ENCODE data around the gene HDAC7.
A peak's percentile ranks its signal among the peaks of the same experiment; 100 is the strongest.

The HDAC7 gene

DNA sequence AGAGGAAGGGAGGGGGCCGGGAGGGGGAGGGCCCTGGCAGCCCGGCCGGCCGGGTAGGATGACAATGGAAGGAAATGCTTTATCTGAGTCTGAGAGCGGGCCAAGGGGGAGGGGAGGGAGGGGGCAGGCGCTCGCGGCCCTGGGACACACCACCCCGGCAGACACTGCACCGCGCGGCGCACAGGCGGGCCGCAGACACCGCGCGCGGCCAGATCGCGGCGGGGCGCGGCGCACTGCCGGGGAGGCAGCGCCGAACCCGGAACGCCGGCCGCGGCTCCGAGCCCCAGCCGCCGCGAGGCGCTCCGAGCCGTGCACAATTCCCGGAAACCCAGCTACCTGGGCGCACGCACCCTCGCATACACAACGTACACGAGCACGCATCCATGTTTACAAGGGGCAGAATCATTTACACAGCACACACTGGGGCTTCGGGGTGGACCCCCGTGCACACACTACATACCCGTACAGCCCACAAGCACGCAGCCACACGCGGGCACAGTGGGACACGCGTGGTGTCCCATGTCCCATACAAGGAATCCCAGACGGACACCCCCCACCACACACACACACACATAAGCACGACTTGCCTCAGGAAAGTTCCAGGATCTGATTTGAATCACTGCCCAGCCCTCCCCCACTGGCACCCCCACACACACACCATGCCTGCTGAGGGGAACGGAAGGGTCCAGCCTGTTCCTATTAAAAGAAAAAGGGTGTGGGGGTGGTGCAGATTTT lies at the start of gene HDAC7:
TSS of gene HDAC7 (minus strand) at position 8 of the 735 bp plus-strand sequence. CDS start 118 bp downstream, outside the sequence.
- peak; percentile 81 for DNase-seq

DNA sequence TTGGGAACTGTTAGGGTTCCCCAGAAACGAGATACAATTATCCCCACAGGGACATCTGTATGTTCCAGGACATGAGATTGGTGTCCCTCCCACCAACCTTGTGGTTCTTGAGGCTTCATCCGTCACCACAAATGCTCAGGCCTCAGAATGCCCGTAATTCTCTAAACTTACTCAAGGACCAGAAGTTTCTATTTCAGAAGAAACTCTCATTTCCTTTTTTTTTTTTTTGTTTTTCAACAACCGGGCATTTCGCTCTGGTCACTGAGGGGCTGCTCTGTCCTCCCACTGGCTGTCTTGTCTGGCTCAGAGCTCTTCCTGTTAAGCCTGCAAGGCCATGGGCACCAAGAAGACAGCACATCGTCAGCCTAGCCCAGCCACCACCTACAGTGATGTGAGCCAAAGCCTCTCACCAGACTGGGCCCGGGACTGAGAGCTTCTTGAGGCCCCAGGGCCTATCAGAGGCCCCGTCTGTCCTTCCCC lies 48.9 kb upstream of the HDAC7 start:
- no peak for DNase-seq

DNA sequence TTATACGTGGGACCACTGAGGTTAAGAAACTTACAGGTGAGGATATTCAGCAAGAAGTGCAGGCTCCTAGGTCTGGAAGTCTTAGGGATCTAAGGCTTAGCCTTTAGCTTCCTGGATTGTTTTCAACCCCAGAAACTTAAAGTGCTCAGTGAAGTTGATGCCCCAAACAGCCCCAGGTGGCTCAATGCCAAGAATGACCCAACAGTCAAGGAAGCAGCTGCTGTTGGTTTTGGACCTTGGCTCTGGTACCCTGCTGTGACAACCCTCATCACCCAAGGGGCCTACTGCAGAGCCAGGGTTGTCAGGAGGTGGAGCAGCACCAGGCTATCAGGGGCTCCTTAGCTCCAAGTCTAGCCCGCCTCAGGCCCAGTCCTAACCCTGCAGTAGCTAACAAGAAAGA lies 48.3 kb upstream of the HDAC7 start:
- no peak for DNase-seq

DNA sequence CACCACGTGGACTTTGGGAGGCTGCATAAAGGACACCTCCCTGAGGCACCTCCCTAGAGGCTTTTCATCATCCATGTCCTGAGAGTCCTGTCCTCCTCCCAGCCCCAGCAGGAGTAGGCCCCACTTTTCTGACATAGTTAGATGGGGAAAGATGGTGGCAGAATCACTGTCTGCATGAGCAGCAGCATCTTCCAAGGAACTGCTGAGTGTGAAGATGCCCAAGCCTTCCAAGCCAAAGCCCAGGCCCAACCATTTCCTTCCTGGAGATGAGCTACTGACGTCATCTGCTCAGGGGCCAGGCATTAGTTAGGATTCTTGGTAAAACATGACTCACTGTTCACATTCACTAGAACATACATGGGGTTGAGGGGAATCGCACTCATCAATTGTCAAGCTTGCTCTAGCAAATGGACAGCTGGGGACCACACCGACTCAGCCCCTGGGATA lies 47.8 kb upstream of the HDAC7 start:
- no peak for DNase-seq

DNA sequence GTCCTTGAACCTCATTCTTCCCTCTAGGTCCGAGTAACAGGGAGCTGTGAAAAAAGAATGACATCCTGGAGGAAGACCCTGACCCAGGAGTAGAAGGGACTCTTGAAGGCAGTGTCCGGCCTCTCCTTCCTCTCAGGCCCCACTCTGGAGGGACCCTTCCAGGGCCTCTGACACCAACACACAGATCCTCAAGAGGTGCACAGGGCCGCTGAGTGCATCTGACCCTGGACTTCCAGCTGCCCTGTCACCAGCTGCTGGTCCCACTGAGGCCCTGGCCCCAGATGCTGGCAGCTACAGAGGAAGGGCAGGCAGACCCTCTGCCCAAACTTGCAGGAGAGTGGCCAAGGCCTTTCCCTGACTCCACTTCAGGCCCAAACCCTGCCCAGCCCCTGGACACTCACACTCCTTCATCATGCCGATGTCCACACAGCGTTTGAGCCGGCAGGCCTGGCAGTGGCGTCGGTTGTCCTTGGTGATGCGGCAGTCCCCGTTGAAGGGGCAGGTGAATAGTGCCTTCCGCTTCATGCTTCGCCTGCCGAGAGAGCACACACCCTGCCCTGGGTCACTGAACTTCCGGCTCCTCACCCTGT lies 45.0 kb upstream of the HDAC7 start:
- no peak for DNase-seq

DNA sequence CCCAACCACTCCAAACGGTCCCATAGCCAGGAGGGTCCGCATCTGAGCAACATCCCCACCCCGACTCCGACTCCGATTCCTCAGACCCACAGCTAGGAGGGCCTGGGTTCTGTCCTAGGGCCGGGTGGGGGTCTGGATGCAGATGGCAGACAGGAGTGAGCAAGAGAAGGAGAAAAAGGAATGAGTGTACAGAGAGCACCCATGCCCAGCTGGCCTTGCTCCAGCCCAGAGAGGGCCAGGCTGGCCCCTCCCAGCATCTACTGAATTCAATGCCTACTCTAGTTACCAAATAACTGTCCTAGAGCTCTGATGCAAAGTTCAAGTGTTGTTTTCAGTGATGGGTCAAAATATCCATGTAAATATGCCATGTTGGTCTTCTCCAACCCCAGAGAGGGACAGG lies 44.3 kb upstream of the HDAC7 start:
- DNase-seq: no peak

DNA sequence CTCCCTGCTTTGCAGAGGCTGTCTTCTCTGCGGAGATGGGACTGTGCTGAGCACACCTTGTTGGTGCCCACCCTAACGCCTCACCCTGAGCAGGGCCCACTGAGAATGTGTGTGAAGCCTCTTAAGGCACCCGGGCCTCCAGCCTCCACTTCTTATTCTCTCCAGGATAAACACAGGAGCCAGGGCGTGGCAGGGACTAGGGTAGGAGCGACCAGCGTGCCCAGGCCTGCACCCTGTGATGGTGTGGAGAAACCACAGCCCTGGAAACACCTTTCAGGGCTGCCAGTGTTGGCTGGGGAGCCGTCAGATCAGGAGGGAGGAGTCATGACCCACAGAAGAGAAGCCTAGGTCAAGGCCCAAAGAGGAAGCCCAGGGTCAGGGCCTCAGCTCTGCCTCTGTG lies 43.8 kb upstream of the HDAC7 start:
- DNase-seq: no peak

DNA sequence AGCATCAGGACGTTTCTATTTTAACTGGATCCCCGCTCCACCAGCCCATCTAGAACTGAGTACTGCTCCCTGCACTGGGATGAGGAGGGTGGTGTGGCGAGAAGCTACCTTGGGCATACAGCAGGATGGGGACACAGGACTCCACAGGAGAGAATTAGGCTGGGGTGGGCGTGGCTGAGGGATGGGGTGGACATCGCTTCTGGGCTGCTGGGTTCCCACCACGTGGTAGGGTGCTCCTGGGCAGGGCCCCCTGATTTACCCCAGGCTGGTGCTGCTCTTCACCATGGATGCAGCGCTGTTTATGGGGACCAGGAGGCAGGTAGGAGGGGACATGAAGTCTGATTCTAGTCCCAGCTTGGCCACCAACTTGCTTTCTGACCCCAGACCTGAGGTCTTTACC lies 43.2 kb upstream of the HDAC7 start:
- no peak for DNase-seq

DNA sequence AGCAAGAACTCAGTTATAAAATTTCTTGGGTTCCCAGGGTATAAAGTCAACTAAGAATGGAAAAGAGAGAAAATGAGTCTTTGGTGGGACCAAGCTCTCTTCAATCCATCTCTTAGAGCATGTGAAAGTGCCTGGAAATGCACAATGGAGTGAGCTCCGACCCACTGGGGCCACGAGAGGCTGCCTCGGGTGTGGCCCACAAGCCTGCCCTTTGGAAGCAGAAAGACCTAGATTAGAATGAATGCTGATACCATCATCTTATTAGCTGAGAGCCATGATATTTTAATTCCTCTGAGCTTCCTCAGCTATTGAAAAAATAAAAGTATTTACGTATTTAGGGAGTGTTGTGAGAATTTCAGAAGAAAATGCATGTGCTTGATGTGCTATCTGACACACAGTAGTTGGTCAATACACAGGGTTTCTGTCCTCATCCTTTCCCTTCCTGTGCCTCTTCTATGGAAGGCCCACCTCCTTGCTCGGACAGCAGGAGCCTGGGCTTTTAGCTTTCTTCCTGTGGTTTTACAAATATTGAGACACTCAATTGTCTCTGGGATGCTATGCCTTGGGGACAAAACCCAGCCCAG lies 42.6 kb upstream of the HDAC7 start:
- DNase-seq: no peak

DNA sequence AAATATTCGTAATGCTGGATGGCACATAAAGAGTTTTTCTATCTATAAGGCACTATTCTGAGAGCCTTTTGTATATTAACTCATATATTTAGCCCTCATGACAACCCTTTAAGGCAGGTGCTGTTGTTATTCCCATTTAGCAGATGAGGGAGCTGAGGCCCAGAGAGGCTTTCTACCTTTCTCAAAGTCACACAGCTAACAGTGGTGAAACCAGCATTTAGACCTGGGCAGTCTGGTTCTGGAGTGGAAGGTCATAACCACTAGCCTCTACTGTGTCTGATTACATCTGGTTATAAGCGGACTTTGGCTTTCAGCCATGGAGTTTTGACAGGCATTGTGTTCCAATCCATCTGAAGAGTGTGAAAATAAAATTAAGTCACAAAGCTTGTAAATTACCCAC lies 41.2 kb upstream of the HDAC7 start:
- no peak for DNase-seq

DNA sequence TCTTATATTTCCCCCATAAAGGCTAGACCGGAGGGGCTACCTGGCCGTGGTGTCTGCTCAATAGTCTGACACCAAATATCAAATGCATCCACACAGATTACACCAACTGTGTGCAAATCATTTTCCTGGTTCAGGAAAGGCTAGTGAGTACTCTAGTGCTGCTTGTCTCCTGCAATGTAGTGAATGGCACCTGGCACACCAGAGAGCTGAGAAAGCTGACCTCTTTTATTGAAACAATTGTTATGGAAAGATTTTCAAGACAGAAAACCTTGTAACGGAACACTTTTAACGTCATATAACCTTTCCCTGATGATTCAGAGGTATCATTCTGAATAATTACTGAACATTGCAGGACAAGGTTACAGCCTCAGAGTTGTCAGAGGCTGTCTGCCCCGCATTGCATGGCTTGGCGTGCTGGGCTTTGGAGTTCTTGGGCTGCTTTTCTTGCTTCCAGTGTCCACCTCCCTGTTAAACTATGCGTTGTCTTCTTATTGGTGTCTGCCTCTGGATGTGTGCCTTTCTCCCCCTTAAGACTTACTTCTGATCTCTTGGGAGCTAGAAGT lies 40.7 kb upstream of the HDAC7 start:
- DNase-seq: no peak

DNA sequence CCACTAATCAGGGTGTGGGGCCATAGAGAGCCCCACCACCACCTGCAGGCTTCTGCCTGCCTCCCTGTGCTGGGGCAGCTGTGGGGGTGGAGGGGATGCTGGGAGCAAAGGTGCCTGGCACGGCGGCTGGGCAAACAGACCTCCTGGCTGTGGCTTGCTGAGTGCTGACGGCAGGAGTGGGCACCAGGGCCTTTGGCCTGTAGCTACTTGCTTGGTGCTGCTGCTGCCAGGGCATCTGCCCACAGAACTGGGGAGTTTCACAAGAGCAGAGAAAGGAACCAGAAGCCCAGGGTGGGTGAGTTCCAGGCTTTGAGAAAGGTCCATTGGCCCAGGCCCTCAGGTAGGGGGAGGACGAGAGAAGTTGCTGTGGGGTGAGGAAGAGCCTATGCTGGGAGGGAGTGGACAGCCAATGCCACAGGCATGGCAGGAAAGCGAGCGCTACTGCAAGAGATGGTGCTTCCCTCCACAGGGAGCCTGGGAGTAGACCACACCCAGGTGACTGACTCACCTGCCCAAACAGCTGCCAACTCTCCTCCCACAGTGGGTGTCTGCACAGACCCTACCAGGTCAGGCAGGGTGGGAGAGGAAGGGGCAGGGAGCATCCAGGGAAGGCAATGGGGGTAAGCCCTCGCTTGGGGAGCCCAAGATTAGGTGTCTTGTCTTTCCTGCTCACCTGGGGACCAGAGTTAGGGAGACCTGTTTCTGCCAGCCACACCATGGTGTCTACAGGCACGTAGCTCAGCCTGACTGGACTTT lies 39.0 kb upstream of the HDAC7 start:
- no peak for DNase-seq

DNA sequence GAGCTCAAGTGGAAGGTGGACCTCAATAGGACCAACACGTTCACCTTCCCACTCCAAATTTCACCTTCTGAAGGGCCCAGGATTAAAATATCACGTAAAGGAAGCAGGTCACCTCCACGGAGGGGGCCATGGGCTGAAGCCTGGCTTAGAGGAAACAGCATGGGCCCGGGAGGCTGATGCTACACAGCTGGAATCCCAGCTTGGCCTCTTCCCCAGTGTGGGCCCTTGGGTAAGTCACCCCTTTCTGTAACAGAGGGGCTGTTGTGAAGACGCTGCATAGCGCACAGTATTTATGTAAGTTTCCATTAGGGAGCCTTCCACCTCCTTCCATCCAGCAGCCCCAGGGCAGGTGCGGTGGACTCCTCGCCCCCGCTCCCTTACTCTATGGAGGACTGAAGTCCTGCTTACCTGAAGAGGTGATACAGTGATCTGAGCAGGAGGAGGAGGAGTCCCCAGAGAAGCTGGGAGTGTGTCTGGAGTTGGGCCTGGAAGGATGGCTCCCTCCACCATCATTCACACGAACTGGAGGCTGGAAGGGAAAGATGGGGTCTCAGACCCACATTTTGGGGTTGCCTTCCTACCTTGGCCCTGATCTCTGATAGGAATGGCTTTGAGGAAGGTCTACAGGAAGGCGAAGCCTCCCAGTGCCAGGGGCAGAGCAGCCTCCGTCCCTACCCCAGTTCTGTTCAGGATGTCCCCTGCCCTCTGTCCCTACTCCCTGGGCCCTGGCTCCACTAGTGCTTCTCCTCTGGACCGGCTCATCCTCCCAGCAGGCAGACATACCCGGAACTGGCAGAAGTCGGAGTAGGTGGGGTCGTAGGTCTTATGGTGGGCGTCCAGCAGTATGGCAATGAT lies 37.2 kb upstream of the HDAC7 start:
- DNase-seq: no peak

DNA sequence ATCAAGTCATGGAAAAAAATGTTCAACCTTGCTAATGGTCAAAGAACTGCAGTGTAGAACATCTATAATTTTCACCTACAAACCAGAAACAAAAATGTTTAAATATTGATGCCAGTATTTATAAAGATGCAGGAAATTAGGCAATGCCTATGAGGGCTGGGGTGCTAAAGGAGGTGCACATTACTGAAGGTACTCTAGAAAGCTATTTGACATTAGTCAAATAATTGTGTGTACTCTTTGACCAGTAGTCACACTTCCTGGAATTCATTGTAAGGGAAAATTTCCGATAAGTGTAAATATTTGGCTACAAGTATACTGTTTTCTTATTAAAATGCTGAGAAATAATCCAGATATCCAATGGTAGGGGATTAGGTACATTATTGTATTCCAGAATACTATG lies 36.4 kb upstream of the HDAC7 start:
- no peak for DNase-seq

DNA sequence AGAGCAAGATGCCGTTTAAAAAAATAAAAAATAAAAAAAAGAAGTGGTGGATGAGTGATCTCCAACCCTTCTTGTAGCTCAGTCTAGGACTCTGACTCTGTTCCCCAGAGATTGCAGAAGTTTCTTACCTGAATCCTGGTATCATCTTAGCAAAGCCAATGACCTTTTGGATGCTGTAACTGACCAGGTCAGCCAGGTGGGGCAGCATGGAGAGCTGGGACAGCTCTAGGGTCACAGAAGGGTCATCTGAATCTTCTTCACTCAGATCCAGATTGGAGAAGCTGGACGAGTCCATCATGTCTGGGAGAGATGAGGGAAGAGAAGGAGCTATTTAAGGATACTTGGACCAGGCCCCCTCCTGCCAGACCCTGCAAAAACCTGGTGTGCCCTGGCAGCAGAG lies 35.8 kb upstream of the HDAC7 start:
- no peak for DNase-seq

DNA sequence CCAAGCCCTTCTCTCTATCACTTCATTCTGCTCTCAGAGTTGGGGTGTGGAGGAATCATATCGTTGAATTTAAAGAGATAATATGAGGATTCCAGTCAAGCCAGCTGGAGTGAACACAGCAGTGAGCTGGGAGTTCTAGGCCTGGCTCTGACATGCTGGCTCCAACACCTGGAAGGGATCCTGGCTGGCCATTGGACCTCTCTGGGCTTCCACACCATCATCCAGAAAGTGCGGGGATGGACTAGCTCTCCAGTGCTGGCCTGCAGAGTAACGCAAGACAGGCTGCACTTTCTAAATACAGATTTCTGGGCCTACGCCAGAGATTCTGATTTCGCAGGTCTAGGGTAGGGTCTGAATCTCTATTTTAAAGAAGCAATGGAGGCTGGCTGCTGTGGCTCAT lies 34.8 kb upstream of the HDAC7 start:
- no peak for DNase-seq

DNA sequence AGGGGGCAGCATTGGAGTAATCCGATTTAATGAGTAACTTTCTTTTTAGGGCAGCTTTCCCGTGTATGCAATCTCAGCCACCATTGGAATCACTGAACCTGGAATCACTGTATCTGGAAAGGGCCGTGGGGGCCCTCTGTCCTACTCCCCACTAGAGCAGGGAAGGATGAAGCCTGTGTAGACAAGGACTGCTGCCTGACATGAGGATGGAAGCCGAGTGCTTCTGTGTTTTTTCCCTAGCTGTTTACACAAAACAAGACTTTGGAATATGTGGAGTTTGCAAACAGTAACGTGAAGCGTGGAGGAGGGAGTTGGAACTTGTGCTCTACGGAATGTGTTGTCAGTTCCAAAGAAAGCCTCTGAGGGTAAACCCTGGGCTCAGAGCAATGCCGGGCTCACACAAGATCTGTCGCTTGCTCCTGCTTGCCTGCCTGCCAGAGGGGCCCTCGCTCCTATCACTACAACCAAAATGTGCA lies 32.4 kb upstream of the HDAC7 start:
- DNase-seq: no peak

DNA sequence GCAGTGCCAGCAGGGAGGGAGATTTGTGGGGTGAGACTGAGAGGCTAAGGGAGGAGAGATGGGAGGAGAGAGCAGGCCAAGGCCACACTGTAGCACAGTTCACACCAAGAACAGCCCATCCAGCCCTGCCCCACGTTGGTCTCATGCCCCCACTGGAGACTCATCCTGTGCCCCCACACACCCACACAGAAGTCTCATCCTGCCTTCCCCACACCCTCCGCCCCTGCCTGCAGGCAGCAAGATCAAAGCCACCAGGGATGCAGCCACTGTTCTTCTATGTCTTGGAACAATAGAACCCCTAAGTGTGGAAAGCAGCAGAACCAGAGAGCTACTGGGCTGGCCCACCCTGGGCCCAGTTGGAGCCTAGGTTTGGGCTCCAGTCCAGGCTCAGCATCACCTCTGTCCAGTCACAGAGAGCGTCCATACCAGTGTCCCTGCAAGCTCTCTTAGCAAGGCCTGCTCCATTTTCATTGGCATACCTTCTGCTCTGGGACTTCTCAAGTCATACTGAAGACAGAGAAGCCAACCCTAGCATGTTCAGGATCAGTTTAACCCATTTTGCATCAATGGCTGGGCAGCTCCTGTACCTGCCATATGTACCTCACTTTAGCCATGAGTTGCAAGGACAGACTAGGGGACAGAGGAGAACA lies 31.7 kb upstream of the HDAC7 start:
- no peak for DNase-seq

DNA sequence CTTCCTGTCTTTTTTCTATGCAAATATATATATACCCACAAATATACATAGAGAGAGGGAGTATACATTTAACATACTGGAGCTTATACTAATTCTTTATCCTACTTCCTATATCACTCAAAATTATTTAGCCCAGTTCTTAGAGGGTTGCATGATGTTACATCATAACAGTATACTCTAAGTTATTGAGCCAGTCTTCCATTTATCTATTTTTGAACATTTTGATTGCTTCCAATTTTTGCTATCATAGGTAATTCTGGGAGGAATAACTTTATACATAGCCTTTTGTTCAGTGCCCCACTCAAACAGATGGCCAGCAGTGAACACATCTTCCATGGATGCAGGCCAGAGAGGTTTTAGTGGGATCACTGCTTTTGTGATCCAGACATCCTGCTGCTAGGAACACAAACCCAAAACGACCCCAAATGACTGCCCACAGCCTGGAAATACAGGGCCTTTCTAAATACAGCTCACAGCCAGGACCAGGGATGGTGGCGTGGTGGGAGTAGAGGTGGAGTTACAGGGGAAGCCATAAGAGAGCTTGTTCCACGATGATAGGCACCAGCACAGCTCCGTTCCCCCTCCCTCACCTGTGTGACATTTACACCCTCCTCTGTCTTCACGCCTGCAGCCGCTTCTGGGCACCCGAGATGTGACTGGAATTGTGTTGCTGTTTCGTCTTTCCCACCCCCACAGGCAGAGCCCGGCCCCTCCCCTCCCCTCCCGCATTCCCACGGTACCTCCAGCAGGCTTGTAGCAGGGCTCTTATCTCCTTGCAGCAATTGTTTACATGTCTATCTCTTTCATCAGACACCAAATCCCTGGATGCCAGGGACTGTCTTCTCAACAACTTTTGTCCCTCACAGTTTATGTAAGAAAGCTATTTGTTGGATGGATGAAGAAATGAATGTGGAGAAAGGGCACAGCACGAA lies 30.7 kb upstream of the HDAC7 start:
- no peak for DNase-seq

DNA sequence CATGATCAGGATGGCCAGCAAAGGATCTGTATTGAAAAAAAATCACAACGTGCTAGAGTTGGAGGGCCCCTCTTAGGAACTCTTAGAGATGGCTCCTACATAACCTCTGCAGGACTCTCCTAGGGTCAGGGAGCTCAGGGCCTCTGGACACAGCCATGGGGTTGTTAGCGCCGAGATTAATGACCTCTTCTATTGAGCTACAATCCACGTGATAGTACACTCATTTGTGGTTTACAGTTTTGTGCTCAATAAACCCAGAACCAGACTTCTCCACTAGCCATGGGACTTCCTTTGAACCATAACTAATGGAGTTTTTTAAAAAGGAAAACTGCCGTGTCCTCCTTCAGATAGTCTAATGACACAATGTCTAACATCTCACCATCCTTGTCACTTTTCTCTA lies 29.6 kb upstream of the HDAC7 start:
- DNase-seq: no peak
